ENCODE data around the gene ADGRG3.

The ADGRG3 gene, protein sequence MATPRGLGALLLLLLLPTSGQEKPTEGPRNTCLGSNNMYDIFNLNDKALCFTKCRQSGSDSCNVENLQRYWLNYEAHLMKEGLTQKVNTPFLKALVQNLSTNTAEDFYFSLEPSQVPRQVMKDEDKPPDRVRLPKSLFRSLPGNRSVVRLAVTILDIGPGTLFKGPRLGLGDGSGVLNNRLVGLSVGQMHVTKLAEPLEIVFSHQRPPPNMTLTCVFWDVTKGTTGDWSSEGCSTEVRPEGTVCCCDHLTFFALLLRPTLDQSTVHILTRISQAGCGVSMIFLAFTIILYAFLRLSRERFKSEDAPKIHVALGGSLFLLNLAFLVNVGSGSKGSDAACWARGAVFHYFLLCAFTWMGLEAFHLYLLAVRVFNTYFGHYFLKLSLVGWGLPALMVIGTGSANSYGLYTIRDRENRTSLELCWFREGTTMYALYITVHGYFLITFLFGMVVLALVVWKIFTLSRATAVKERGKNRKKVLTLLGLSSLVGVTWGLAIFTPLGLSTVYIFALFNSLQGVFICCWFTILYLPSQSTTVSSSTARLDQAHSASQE

DNA sequence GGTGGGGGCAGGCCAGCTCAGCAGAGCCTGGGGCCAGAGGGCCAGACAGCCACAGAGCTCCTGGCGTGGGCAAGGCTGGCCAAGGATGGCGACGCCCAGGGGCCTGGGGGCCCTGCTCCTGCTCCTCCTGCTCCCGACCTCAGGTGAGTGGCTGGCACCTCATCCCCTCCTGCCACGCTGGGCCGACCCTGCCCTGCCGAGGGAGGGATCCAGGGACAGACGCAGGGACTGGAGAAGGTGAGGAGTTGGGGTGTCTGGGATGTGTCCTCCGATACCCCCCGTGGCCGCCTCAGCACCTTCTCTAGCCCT lies at the start of gene ADGRG3:
Gene ADGRG3, plus strand, starts transcription at position 44 of the 309 bp plus-strand sequence. Its CDS starts 42 bp downstream, at position 86.
- H3K27ac Mint-ChIP-seq = no peak within 1 kb of the TSS
- no peak within 1 kb of the TSS for H3K4me3 Mint-ChIP-seq
- no peaks in the 10 kb centered on the region for H3K9me3 Mint-ChIP-seq

DNA sequence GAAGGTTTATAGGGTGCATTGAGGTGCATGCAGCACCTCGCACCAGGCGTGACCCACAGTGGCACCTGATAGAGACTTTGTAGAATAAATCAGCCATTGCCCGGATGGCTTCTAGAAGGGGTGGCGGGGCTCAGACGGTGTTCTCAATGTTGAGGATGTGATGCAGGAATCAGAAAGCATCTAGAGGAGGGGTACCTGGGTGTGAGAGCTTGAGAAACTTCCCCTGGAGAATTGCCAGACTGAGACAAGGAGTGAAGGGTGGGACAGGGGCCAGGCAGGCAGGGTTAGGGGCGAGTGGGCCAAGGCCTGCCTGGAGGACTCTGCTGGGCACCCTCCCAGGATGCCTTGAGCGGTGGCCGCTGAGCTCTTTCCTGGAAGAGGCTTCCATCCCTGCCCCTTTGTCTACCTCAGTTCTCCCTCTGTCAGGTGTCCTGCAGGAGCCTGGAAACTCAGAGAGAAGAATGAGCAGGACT lies 48.9 kb upstream of the ADGRG3 start:
- H3K36me3 Mint-ChIP-seq = no peaks in the 10 kb centered on the region
- no peak overlapping the region for H3K27ac Mint-ChIP-seq
- H3K9me3 Mint-ChIP-seq = no peaks in the 10 kb centered on the region
- H3K4me1 Mint-ChIP-seq = peaks cover 2% of the 10 kb centered on the region
- no peak overlapping the region for H3K4me3 Mint-ChIP-seq
- H3K27me3 Mint-ChIP-seq = no peaks in the 10 kb centered on the region

More for the DNA sequence above, at the start of gene ADGRG3:
- no peaks in the 10 kb centered on the region for H3K4me1 Mint-ChIP-seq
- H3K27me3 Mint-ChIP-seq = no peaks in the 10 kb centered on the region
- no peaks in the 10 kb centered on the region for H3K36me3 Mint-ChIP-seq

DNA sequence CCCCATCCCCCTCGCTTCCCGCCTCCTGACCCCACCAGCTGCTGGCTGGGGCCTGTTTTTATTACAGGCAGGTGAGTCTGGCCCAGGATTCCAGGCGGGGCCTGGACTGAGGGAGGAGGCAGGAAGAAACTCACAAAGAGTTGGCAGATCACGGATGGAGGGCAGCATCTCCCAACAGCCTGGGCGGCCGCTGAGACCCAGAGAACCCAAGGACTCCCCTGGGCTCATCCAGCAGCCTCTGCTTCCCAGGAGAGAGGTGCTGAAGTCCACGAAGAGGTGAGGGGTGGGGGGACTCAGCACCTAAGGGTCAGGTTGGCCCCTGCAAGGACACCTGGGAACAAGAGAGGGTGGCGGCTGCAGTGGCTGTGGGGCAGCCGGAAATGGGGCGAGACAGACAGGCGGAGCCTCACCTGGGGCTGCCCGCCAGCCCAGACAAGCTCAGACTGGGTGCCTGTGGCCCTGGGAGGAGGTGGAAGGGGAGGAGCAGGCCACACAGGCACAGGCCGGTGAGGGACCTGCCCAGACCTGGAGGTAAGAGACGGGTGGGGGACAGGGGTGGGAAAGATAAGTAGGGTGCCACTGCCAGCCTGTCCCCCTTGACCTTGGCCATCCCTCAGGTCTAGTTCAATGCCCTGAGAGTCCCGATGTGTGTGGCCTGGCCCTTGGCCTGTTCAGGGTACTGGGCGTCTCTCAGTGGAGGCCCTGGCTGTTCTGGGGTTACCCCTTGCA lies 48.3 kb upstream of the ADGRG3 start:
- Mint-ChIP-seq H3K4me3 (no peak overlapping the region), H3K27ac (no peak overlapping the region), H3K27me3 (no peaks in the 10 kb centered on the region), H3K9me3 (no peaks in the 10 kb centered on the region), H3K4me1 (no peaks in the 10 kb centered on the region), H3K36me3 (no peaks in the 10 kb centered on the region)

DNA sequence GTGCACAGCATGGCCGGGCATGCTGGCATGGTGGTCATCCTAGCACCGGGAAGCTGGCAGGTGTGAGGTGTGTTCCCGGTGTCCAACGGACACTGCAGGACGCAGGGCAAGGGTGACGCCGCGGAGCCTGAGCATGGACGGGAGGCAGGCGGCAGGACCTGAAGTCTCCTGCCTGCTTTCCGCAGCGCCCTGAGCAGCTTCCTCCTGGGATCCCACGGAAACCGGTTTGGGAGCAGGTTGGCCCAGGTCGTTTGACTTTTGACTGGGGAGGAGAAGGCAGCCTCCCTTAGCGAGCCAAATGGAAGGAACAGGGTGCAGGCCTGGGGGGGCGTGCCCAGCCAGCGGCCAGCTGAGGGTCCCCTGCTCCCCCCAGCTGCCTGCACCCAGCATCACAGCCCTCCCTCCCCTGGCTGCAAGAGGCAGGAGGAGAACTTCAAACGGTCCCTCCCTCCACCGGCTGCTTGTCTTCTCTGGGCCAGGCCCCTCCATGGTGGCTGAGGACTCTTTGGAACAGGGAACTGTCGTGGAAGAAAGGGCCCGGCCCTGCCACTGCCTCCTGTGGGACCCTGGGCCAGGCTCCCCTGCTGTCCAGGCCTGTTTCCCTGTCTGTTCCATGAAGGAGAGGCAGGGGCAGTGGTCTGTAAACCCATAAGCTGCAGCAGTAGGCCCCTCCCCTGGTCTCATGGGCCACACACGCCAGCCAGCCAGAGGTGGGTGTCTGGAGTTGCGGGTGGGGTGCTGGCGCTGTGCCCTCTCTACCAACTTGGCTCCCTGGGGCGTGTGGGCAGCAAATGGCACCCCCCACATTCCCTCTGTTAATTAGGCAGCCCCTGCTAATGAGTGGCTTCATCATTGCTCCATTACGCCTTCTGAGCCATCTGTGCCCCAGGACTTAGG lies 47.5 kb upstream of the ADGRG3 start:
- H3K27ac Mint-ChIP-seq = no peak overlapping the region
- no peaks in the 10 kb centered on the region for H3K9me3 Mint-ChIP-seq
- H3K27me3 Mint-ChIP-seq = no peaks in the 10 kb centered on the region
- no peak overlapping the region for H3K4me3 Mint-ChIP-seq
- no peaks in the 10 kb centered on the region for H3K36me3 Mint-ChIP-seq
- no peaks in the 10 kb centered on the region for H3K4me1 Mint-ChIP-seq

DNA sequence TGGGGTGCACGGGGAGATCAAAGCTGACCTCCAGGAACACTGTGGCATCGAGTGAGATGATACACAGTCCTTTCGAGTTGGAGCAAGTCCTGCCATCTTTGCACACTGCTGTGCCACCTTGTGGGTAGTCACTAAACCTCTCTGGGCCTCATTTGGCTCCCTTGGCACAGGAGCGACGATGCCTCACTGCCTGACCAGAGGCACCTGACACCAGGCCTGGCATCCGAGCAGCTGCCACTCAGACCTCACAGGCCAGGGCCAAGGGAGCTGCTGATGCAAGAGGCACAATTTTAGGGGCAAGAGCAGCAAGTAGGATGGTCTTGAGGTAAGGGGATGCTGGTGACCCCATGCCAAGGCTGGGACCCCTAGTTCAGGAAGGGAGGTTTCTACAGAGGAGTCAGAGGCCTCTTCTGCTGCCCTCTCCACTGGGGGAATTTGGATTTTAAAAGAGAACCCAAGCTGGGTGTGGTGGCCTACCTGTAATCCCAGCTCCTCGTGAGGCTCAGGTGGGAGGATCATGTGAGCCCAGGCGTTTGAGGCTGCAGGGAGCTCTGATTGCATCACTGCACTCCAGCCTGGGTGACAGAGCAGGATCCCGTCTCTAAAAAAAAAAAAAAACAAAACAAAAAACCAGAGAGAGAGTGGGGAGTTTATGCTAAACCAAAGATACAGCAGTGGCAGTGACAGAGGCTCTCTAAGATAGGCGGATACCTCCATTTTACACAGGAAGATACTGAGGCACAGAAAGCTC lies 46.4 kb upstream of the ADGRG3 start:
- Mint-ChIP-seq H3K36me3 (no peaks in the 10 kb centered on the region), H3K4me3 (no peak overlapping the region), H3K27me3 (no peaks in the 10 kb centered on the region), H3K9me3 (no peaks in the 10 kb centered on the region), H3K27ac (no peak overlapping the region), H3K4me1 (no peaks in the 10 kb centered on the region)

DNA sequence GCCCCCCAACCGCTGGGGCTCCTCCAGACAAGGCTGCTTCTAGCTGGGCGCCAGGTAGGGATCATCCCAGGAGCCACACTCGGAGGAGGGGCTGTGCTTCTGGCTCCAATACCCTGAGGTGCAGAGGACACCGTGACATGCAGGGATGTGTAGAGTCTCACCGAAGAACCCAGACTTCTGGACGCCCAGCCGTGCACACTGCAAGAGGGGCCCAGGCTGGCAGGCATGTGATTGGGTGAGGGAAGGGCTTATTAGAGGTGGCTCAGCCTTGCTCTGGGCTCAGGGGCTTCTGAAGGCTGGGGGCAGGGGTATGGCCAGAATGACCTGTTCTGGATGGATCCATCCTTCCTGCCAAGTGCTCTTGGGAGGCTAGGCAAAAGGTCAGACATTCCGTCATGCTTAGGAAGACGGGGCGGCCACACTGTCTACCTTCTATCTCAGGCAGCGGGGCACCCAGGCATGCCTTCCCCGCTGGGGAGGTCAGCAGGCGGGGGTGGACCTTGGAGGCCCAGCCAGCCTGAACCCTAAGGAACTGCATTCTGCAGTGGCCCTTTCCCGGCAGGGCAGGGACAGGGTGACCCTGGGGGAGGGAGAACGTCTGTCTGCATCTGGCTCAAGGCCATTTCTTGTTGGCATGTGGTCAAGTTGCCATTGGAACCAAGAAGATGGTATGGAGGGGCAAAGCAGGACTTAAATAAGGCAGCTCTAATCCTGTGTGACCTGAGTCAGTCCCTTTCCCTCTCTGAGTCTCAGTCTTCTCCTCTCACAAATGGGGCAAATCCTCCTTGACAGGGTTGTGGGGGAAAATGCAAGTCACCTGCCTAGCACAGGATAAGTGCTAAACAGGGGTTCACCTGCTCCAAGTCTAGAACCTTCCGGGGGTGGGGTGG lies 45.5 kb upstream of the ADGRG3 start:
- Mint-ChIP-seq H3K9me3 (no peaks in the 10 kb centered on the region), H3K4me1 (no peaks in the 10 kb centered on the region), H3K36me3 (no peaks in the 10 kb centered on the region), H3K27me3 (peaks cover 3% of the 10 kb centered on the region), H3K4me3 (no peak overlapping the region), H3K27ac (no peak overlapping the region)

DNA sequence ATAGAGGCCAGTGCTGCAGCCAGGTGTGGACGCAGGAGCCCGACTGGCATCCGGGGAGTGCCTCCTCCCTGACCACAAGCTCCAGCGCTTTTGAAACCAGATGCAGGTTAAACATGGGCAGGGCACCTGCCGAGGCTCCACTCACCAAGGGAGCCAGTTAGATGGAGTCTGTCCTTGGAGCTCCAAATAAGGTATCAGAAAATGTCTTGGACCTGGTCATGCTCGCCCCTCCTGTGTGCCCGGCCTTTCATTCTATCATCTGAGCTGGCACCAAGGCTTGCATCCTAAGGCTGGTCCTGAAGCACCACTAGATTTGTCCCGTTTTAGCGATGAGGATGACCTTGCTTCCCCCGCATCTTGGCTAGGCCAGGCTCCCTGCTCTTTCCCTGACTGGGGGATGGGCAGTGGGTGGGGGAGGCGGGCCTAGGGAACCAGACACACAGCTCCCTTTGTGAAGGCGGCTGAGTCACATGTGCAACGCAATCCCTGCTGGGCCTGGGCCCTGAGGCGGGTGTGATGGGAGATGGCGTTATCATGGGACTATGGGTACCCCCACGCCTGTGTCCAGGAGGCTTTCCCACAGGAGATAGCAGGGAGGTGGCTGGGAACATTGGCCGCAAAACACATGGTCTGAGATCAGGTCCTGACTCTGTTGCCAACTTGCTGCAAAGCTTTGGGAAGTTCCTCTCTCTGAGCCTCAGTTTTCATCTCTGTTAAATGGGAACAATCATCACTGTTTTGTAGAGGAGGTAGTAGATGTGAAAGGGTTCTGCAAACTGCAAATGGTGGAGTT lies 44.7 kb upstream of the ADGRG3 start:
- Mint-ChIP-seq H3K27me3 (peaks cover 3% of the 10 kb centered on the region), H3K4me1 (peaks cover 2% of the 10 kb centered on the region), H3K4me3 (no peak overlapping the region), H3K36me3 (no peaks in the 10 kb centered on the region), H3K9me3 (no peaks in the 10 kb centered on the region), H3K27ac (no peak overlapping the region)

DNA sequence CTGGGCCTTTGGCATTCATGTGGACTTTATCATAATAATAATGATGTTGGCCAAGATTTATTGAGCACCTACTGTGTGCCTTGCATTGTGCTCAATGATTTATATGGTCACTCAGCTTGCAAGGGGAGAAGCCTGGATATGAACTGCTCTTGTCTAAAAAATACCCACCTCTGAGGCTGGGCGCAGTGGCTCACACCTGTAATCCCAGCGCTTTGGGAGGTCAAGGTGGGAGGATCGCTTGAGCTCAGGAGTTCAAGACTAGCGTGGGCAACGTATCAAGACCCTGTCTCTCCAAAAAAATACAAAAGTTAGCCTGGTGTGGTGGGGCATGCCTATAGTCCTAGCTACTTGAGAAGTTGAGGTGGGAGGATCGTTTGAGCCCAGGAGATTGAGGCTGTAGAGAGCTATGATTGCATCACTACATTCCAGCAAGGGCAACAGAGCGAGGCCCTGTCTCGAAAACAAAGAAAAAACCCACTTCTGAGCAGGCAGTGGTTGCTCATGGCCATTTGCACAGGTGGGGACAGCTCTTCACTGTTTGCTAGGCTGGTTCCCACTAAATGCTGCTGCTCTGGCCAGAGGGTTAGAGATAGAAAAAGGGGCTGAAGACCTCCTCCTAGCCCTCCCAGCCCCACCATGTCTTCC lies 43.9 kb upstream of the ADGRG3 start:
- Mint-ChIP-seq H3K4me1 (peaks cover 9% of the 10 kb centered on the region), H3K27me3 (peaks cover 8% of the 10 kb centered on the region), H3K9me3 (no peaks in the 10 kb centered on the region), H3K4me3 (no peak overlapping the region), H3K36me3 (no peaks in the 10 kb centered on the region), H3K27ac (no peak overlapping the region)

DNA sequence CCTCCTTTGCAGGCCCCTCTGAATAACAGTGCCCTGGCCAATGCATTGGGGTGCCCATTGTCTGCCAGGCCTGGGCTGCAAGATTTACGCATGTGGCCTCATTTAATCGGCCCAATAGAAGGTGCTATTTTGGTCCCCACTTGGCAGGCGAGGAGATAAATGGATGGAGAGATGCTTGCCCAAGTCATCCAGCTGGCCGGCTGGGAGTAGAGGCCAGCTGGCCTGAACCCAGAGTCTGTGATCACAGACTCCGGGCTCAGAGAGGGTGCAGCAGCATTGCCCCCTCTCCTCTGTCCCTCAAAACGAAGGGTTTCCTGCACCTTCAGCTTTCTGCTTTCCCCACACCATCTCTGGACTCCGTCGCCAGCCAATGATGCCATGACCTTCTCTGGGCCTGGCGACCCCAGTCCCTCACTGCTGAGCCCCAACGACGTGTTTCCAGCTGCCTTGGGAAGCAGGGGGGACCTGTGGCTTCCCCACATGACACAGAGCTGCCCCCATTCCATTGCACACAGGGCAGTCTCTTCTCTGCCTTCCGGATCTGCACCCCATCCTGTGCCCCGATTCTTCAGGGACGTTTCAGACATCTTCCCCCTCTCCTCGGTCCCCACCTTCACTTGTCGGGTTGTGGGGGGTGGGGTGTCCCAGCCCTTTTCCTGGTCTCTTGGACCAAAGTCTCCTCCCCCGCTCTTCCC lies 43.2 kb upstream of the ADGRG3 start:
- H3K27ac Mint-ChIP-seq = no peak overlapping the region
- H3K27me3 Mint-ChIP-seq = peaks cover 9% of the 10 kb centered on the region
- peaks cover 10% of the 10 kb centered on the region for H3K4me1 Mint-ChIP-seq
- H3K4me3 Mint-ChIP-seq = no peak overlapping the region
- H3K36me3 Mint-ChIP-seq = no peaks in the 10 kb centered on the region
- H3K9me3 Mint-ChIP-seq = no peaks in the 10 kb centered on the region

DNA sequence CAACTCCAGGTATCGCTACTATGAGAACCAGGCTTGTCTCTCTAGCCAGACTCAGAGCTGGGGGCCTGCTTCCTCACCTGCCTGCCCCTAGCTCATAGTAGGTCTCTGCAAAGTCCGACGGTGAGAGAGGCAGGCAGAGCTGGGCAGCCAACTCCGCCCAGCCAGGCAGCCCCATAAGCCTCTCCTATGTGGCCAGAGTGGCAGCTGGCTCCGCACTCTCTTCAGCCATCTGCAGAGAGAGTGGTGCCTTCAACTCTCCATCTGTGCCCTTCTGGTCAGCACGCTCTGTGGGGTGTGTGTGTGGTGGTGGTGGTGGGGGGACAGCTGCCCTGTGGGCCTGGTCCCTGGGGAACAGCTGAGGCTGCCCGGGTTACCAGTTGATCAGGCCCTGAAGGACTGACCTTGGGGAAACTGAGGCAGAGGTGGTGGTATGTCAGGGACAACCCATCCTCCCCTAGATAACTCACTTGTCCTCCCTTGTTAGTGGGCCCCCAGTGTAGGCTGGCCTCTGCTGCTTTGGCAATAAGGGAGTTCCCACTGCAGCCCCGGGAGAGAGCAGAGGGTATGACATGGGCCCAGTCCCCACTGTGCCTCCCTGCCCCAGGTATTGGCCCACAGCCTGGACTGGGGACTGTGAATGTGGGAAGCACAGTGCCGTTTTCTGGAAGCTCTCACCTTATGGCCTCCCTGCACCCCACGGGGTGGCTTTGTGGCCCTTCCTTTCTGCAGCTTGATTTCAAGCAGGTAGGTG lies 41.5 kb upstream of the ADGRG3 start:
- H3K27ac Mint-ChIP-seq = no peak overlapping the region
- H3K36me3 Mint-ChIP-seq = no peaks in the 10 kb centered on the region
- H3K4me1 Mint-ChIP-seq = peaks cover 10% of the 10 kb centered on the region
- H3K4me3 Mint-ChIP-seq = no peak overlapping the region
- H3K27me3 Mint-ChIP-seq = peaks cover 16% of the 10 kb centered on the region
- H3K9me3 Mint-ChIP-seq = no peaks in the 10 kb centered on the region

DNA sequence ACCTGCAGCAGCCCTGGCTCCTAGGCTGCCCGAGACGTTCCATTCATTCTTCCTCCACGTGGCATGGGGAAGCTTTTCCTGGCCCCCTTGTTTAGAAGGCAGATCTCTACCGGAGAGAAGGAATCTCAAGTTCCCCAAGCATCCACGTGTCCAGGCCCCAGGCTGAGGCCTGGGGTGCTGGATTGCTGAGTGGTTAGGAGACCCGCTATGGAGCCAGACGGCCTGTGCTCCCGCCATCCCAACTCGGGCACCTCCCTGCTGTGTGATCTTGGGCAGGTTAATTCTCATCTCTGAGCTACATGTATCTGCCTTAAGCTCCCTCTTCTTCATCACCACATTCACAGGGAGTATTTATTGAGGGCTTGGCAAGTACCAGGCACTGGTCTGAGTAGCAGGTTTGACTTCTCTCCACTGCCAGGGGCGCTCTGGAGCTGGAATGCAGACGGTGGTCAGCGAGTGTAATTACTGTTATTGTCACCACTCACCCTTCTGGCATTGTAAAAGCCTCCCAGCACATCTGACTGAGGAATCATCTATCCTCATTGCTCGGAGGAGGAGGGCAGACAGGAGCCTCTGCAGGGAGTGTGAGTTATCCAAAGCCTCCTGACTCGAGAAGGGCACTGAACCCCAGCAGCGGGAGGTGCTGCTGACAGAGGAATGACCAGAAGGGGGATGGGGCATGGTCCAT lies 40.8 kb upstream of the ADGRG3 start:
- H3K9me3 Mint-ChIP-seq = no peaks in the 10 kb centered on the region
- no peaks in the 10 kb centered on the region for H3K36me3 Mint-ChIP-seq
- peaks cover 16% of the 10 kb centered on the region for H3K27me3 Mint-ChIP-seq
- H3K4me1 Mint-ChIP-seq = peaks cover 10% of the 10 kb centered on the region
- H3K4me3 Mint-ChIP-seq = no peak overlapping the region
- no peak overlapping the region for H3K27ac Mint-ChIP-seq
